DND-41 (cell line): Measurements from ENCODE around the gene LMX1B.

ENCODE experiments used
- ATAC-seq: fragments of 200-7000 bp; cut with Tn5 transposase; 3 replicates; pipeline ENCODE4 v1.9.1; 2021; ENCODE audit warnings: low read depth; ENCODE audit not compliant: insufficient read depth
- DNase-seq: peaks from one replicate; pipeline ENCODE4 v3.0.0-alpha.2; 2020
- H2AFZ ChIP-seq: 2 replicates; pipeline ENCODE4 v1.6.0; 2012; ENCODE audit warnings: low read depth, low read length
- H3K27ac ChIP-seq: 2 replicates; pipeline ENCODE4 v1.5.1; 2012; ENCODE audit warnings: low read length, inconsistent platforms
- H3K27me3 ChIP-seq: fragments of 200-600 bp; sonication (generic); 2 replicates; pipeline ENCODE4 v1.6.0; 2012; ENCODE audit warnings: low read length, mild to moderate bottlenecking, inconsistent platforms; ENCODE audit not compliant: insufficient read depth, poor library complexity
- H3K36me3 ChIP-seq: 2 replicates; pipeline ENCODE4 v1.5.1; 2012; ENCODE audit warnings: low read length, inconsistent platforms; ENCODE audit not compliant: insufficient read depth
- H3K4me1 ChIP-seq: 2 replicates; pipeline ENCODE4 v1.5.1; 2012; ENCODE audit warnings: mild to moderate bottlenecking, low read length; ENCODE audit not compliant: insufficient read depth
- H3K4me2 ChIP-seq: 2 replicates; pipeline ENCODE4 v1.6.0; 2012; ENCODE audit warnings: mild to moderate bottlenecking, moderate library complexity, low read length, inconsistent platforms; ENCODE audit not compliant: insufficient read depth
- H3K4me3 ChIP-seq, 2 experiments: fragments of 200-600 bp in 1 of 2; shearing (Covaris generic) in 1 of 2; 2 replicates each; pipeline ENCODE4 v1.5.1; 2012 to 2016; ENCODE audit warnings: inconsistent platforms in 2 of 2, low read length in 2 of 2, mild to moderate bottlenecking in 2 of 2, low read depth in 1 of 2, moderate library complexity in 1 of 2
- H3K79me2 ChIP-seq: 2 replicates; pipeline ENCODE4 v1.6.0; 2012; ENCODE audit warnings: low read length, inconsistent platforms; ENCODE audit not compliant: insufficient read depth
- H3K9ac ChIP-seq: 2 replicates; pipeline ENCODE4 v1.6.0; 2012; ENCODE audit warnings: low read depth, mild to moderate bottlenecking, inconsistent platforms, low read length, moderate library complexity
- H3K9me3 ChIP-seq: 2 replicates; pipeline ENCODE4 v1.5.1; 2012; ENCODE audit warnings: low read length, moderate library complexity, mild to moderate bottlenecking, inconsistent platforms; ENCODE audit not compliant: insufficient read depth, severe bottlenecking
- H4K20me1 ChIP-seq: 2 replicates; pipeline ENCODE4 v1.6.0; 2012; ENCODE audit warnings: low read length; ENCODE audit not compliant: insufficient read depth
- CTCF ChIP-seq: IDR thresholded peaks from 2 replicates; pipeline ENCODE4 v1.5.1; 2012; ENCODE audit warnings: borderline replicate concordance, low read length, moderate library complexity, mild to moderate bottlenecking; ENCODE audit not compliant: poor library complexity, severe bottlenecking; ENCODE audit errors: extremely low read depth
- EZH2 ChIP-seq: IDR thresholded peaks from 3 replicates; pipeline ENCODE4 v1.6.1; 2012; ENCODE audit warnings: borderline replicate concordance, low read depth, mild to moderate bottlenecking, moderate library complexity, low read length, inconsistent platforms; ENCODE audit not compliant: severe bottlenecking

The LMX1B gene

GRCh38 chr9:126668058-126668457, 54.3 kb downstream of the LMX1B start:
- Histone ChIP-seq H3K9me3 (no peaks in the 10 kb centered on the region), H3K4me3 (no peak overlapping the region), H3K4me2 (no peak overlapping the region), H3K4me1 (no peaks in the 10 kb centered on the region), H3K79me2 (no peaks in the 10 kb centered on the region), H3K27ac (no peak overlapping the region), H2AFZ (no peak overlapping the region), H3K9ac (no peak overlapping the region), H3K36me3 (no peaks in the 10 kb centered on the region), H3K27me3 (peaks cover 9% of the 10 kb centered on the region), H4K20me1 (no peaks in the 10 kb centered on the region)
- TF ChIP-seq CTCF (no peak), EZH2 (no peak)
- ATAC-seq (no peak), DNase-seq (no peak)

GRCh38 chr9:126669108-126669507, 55.4 kb downstream of the LMX1B start:
- Histone ChIP-seq H2AFZ (no peak overlapping the region), H3K4me3 (no peak overlapping the region), H3K27me3 (peaks cover 18% of the 10 kb centered on the region), H3K9me3 (no peaks in the 10 kb centered on the region), H3K4me2 (no peak overlapping the region), H3K79me2 (no peaks in the 10 kb centered on the region), H3K9ac (no peak overlapping the region), H3K4me1 (no peaks in the 10 kb centered on the region), H3K27ac (no peak overlapping the region), H3K36me3 (no peaks in the 10 kb centered on the region), H4K20me1 (no peaks in the 10 kb centered on the region)
- DNase-seq (no peak), ATAC-seq (no peak)
- TF ChIP-seq EZH2 (no peak), CTCF (no peak)

GRCh38 chr9:126670270-126670669, 56.5 kb downstream of the LMX1B start:
- no peak for TF ChIP-seq CTCF
- TF ChIP-seq EZH2 = no peak
- no peak overlapping the region for H2AFZ ChIP-seq
- DNase-seq = no peak
- H3K9me3 ChIP-seq = no peaks in the 10 kb centered on the region
- no peaks in the 10 kb centered on the region for H4K20me1 ChIP-seq
- peaks cover 20% of the 10 kb centered on the region for H3K27me3 ChIP-seq
- no peak for ATAC-seq
- H3K9ac ChIP-seq = no peak overlapping the region
- H3K4me2 ChIP-seq = no peak overlapping the region
- H3K36me3 ChIP-seq = no peaks in the 10 kb centered on the region
- no peak overlapping the region for H3K27ac ChIP-seq
- no peaks in the 10 kb centered on the region for H3K4me1 ChIP-seq
- no peak overlapping the region for H3K4me3 ChIP-seq
- H3K79me2 ChIP-seq = no peaks in the 10 kb centered on the region

GRCh38 chr9:126671381-126671831, 57.7 kb downstream of the LMX1B start:
- Histone ChIP-seq H4K20me1 (no peaks in the 10 kb centered on the region), H2AFZ (no peak overlapping the region), H3K27ac (no peak overlapping the region), H3K4me1 (no peaks in the 10 kb centered on the region), H3K9ac (no peak overlapping the region), H3K4me3 (no peak overlapping the region), H3K9me3 (no peaks in the 10 kb centered on the region), H3K79me2 (no peaks in the 10 kb centered on the region), H3K27me3 (peaks cover 14% of the 10 kb centered on the region), H3K36me3 (no peaks in the 10 kb centered on the region), H3K4me2 (no peak overlapping the region)
- DNase-seq = no peak
- no peak for ATAC-seq
- TF ChIP-seq CTCF (no peak), EZH2 (no peak)
